Neural cell (in vitro differentiated cells): ENCODE results near the gene HOXC13. TPM values are rescaled to one million over a fixed set of nuclear protein-coding genes. Genes with fewer than 3 reads are reported as not detected.

Experiments
- H2AFZ ChIP-seq: fragments of 200-600, 300-800 bp; sonication (generic), shearing (Covaris generic); 2 replicates; pipeline ENCODE4 v1.6.0; 2014; ENCODE audit warnings: low read depth, mild to moderate bottlenecking, antibody characterized with exemption, low read length, moderate library complexity
- H3F3A ChIP-seq: fragments of 200-600 bp; shearing (Covaris generic); 2 replicates; pipeline ENCODE4 v1.6.1; 2016; ENCODE audit warnings: mild to moderate bottlenecking, moderate library complexity, mixed read lengths, antibody characterized with exemption, low read length; ENCODE audit not compliant: insufficient read depth, poor library complexity, severe bottlenecking
- H3K27ac ChIP-seq: fragments of 200-600, 300-800 bp; sonication (generic), shearing (Covaris generic); 2 replicates; pipeline ENCODE4 v1.5.1; 2014; ENCODE audit warnings: mild to moderate bottlenecking, low read length, moderate library complexity
- H3K27me3 ChIP-seq: fragments of 300-800, 200-600 bp; sonication (generic), shearing (Covaris generic); 2 replicates; pipeline ENCODE4 v1.6.0; 2014; ENCODE audit warnings: mild to moderate bottlenecking, low read depth, low read length, moderate library complexity; ENCODE audit not compliant: insufficient read depth
- H3K36me3 ChIP-seq: fragments of 300-800, 200-600 bp; sonication (generic), shearing (Covaris generic); 2 replicates; pipeline ENCODE4 v1.5.1; 2014; ENCODE audit warnings: mild to moderate bottlenecking, antibody characterized with exemption, low read length, moderate library complexity; ENCODE audit not compliant: insufficient read depth
- H3K4me2 ChIP-seq: fragments of 300-800, 200-600 bp; sonication (generic), shearing (Covaris generic); 2 replicates; pipeline ENCODE4 v1.6.0; 2014; ENCODE audit warnings: mild to moderate bottlenecking, low read length
- H3K4me3 ChIP-seq: fragments of 300-800, 200-600 bp; sonication (generic), shearing (Covaris generic); 2 replicates; pipeline ENCODE4 v1.5.1; 2014; ENCODE audit warnings: mild to moderate bottlenecking, low read length, moderate library complexity
- H3K79me2 ChIP-seq: fragments of 200-600 bp; shearing (Covaris generic); replicated peaks from 2 replicates; pipeline ENCODE4 v1.6.0; 2014; ENCODE audit warnings: mild to moderate bottlenecking, low read length, moderate library complexity; ENCODE audit not compliant: insufficient read depth
- H3K9ac ChIP-seq: fragments of 300-800, 200-600 bp; sonication (generic), shearing (Covaris generic); 2 replicates; pipeline ENCODE4 v1.6.1; 2016; ENCODE audit warnings: mild to moderate bottlenecking, low read length, mixed read lengths
- H3K9me2 ChIP-seq: fragments of 200-600 bp; shearing (Covaris generic); 2 replicates; pipeline ENCODE4 v1.6.1; 2016; ENCODE audit warnings: mild to moderate bottlenecking, low read length, mixed read lengths; ENCODE audit not compliant: insufficient read depth
- H3K9me3 ChIP-seq: fragments of 200-600, 300-800 bp; sonication (generic), shearing (Covaris generic); 2 replicates; pipeline ENCODE4 v1.6.1; 2016; ENCODE audit warnings: mild to moderate bottlenecking, mixed run types, low read length, moderate library complexity, mixed read lengths
- H4K20me1 ChIP-seq: fragments of 200-600 bp; shearing (Covaris generic); 2 replicates; pipeline ENCODE4 v1.6.1; 2016; ENCODE audit warnings: mild to moderate bottlenecking, mixed run types; ENCODE audit not compliant: insufficient read depth
- EP300 ChIP-seq: fragments of 450-650 bp; conservative IDR thresholded peaks from 2 replicates; pipeline ENCODE4 v1.6.1; 2014; ENCODE audit warnings: antibody characterized with exemption, mild to moderate bottlenecking, moderate library complexity; ENCODE audit not compliant: poor library complexity, severe bottlenecking
- EZH2 ChIP-seq: fragments of 200-600, 300-800 bp; shearing (Covaris generic), sonication (generic); IDR thresholded peaks from 2 replicates; pipeline ENCODE4 v1.6.1; 2014; ENCODE audit warnings: antibody characterized with exemption, low read length, borderline replicate concordance, mild to moderate bottlenecking; ENCODE audit not compliant: insufficient read depth, poor library complexity, severe bottlenecking
- MXI1 ChIP-seq: fragments of 450-650 bp; conservative IDR thresholded peaks from 2 replicates; pipeline ENCODE4 v1.6.1; 2014; ENCODE audit warnings: antibody characterized with exemption, mild to moderate bottlenecking; ENCODE audit not compliant: poor library complexity, severe bottlenecking
- POLR2AphosphoS5 ChIP-seq: IDR thresholded peaks from 2 replicates; pipeline ENCODE4 v1.6.1; 2012
- RAD21 ChIP-seq: fragments of 450-650 bp; conservative IDR thresholded peaks from 2 replicates; pipeline ENCODE4 v1.6.1; 2014; ENCODE audit warnings: antibody characterized with exemption, mild to moderate bottlenecking, moderate library complexity
- SMC3 ChIP-seq: fragments of 450-650 bp; conservative IDR thresholded peaks from 2 replicates; pipeline ENCODE4 v1.6.1; 2014; ENCODE audit warnings: antibody characterized with exemption, mild to moderate bottlenecking, moderate library complexity; ENCODE audit not compliant: poor library complexity
- TAF1 ChIP-seq: IDR thresholded peaks from 2 replicates; pipeline ENCODE4 v1.6.1; 2012; ENCODE audit warnings: low read depth
- polyA plus RNA-seq: library from polyadenylated mRNA; depleted of rRNA; stranded (reverse); fragments of >200 nt; gene quantifications from 2 replicates; pipeline ENCODE4 v1.2.3, GENCODE V29; 2014
- TF ChIP-seq, protein P1 (sequence below): IDR thresholded peaks from 2 replicates; pipeline ENCODE4 v1.6.1; 2012; ENCODE audit warnings: borderline replicate concordance
- TF ChIP-seq, protein P2 (sequence below): fragments of 450-650 bp; IDR thresholded peaks from 2 replicates; pipeline ENCODE4 v1.5.1; 2014; ENCODE audit warnings: antibody characterized with exemption, mild to moderate bottlenecking, moderate library complexity; ENCODE audit not compliant: poor library complexity, severe bottlenecking

HOXC13 gene
- polyA plus RNA-seq, 1 donor from 2014 or later: not detected

GRCh38 chr12:53963434-53964314, 25.0 kb downstream of the HOXC13 start:
- TF ChIP-seq SMC3: no peak
- TF ChIP-seq EP300: no peak
- TF ChIP-seq, protein P1, sequence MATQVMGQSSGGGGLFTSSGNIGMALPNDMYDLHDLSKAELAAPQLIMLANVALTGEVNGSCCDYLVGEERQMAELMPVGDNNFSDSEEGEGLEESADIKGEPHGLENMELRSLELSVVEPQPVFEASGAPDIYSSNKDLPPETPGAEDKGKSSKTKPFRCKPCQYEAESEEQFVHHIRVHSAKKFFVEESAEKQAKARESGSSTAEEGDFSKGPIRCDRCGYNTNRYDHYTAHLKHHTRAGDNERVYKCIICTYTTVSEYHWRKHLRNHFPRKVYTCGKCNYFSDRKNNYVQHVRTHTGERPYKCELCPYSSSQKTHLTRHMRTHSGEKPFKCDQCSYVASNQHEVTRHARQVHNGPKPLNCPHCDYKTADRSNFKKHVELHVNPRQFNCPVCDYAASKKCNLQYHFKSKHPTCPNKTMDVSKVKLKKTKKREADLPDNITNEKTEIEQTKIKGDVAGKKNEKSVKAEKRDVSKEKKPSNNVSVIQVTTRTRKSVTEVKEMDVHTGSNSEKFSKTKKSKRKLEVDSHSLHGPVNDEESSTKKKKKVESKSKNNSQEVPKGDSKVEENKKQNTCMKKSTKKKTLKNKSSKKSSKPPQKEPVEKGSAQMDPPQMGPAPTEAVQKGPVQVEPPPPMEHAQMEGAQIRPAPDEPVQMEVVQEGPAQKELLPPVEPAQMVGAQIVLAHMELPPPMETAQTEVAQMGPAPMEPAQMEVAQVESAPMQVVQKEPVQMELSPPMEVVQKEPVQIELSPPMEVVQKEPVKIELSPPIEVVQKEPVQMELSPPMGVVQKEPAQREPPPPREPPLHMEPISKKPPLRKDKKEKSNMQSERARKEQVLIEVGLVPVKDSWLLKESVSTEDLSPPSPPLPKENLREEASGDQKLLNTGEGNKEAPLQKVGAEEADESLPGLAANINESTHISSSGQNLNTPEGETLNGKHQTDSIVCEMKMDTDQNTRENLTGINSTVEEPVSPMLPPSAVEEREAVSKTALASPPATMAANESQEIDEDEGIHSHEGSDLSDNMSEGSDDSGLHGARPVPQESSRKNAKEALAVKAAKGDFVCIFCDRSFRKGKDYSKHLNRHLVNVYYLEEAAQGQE: no peak
- TF ChIP-seq MXI1: no peak
- no peak for TF ChIP-seq POLR2AphosphoS5
- TF ChIP-seq, protein P2, sequence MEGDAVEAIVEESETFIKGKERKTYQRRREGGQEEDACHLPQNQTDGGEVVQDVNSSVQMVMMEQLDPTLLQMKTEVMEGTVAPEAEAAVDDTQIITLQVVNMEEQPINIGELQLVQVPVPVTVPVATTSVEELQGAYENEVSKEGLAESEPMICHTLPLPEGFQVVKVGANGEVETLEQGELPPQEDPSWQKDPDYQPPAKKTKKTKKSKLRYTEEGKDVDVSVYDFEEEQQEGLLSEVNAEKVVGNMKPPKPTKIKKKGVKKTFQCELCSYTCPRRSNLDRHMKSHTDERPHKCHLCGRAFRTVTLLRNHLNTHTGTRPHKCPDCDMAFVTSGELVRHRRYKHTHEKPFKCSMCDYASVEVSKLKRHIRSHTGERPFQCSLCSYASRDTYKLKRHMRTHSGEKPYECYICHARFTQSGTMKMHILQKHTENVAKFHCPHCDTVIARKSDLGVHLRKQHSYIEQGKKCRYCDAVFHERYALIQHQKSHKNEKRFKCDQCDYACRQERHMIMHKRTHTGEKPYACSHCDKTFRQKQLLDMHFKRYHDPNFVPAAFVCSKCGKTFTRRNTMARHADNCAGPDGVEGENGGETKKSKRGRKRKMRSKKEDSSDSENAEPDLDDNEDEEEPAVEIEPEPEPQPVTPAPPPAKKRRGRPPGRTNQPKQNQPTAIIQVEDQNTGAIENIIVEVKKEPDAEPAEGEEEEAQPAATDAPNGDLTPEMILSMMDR: no peak
- no peak for TF ChIP-seq TAF1
- no peak for TF ChIP-seq RAD21
- no peak for TF ChIP-seq EZH2
- H3K79me2 ChIP-seq: no peaks in the 10 kb centered on the region
- H3K27ac ChIP-seq: no peak overlapping the region
- no peaks in the 10 kb centered on the region for H3K9me2 ChIP-seq
- H2AFZ ChIP-seq: no peak overlapping the region
- no peaks in the 10 kb centered on the region for H4K20me1 ChIP-seq
- H3F3A ChIP-seq: no peaks in the 10 kb centered on the region
- H3K9me3 ChIP-seq: no peaks in the 10 kb centered on the region
- H3K4me3 ChIP-seq: no peak overlapping the region
- no peaks in the 10 kb centered on the region for H3K36me3 ChIP-seq
- peaks cover 100% of the 10 kb centered on the region for H3K27me3 ChIP-seq
- H3K4me2 ChIP-seq: no peak overlapping the region
- H3K9ac ChIP-seq: no peak overlapping the region

DNA sequence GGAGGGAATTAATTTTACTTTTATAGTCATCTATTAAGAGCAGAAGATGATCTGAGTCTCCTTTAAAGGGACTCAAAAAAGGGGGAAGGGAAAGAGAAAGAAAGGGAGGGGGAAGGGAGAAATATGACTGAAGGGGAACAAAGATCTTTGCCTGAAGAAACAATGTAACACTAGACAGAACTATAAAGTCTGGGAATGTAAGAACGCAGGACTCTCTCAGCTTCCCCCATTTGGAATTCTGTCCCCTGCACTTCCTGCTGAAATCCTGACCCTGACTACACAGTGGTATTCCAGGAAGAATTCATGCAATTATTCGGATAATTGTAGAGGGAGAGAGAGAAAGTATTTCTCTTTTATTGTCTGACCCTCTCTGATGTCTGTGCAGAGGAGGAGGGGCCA, 25.7 kb downstream of the HOXC13 start:
- H3K4me2 ChIP-seq: no peak overlapping the region
- no peak overlapping the region for H3K27ac ChIP-seq
- H3F3A ChIP-seq: no peaks in the 10 kb centered on the region
- no peak overlapping the region for H3K4me3 ChIP-seq
- no peaks in the 10 kb centered on the region for H3K36me3 ChIP-seq
- no peaks in the 10 kb centered on the region for H3K79me2 ChIP-seq
- TF ChIP-seq SMC3: no peak
- no peak for TF ChIP-seq EZH2
- TF ChIP-seq TAF1: no peak
- no peak for TF ChIP-seq MXI1
- TF ChIP-seq RAD21: no peak
- TF ChIP-seq, protein P2: no peak
- TF ChIP-seq EP300: no peak
- TF ChIP-seq, protein P1: no peak
- no peak for TF ChIP-seq POLR2AphosphoS5
- no peak overlapping the region for H3K9ac ChIP-seq
- no peak overlapping the region for H2AFZ ChIP-seq
- no peaks in the 10 kb centered on the region for H3K9me3 ChIP-seq
- H3K27me3 ChIP-seq: peaks cover 100% of the 10 kb centered on the region
- H4K20me1 ChIP-seq: no peaks in the 10 kb centered on the region
- no peaks in the 10 kb centered on the region for H3K9me2 ChIP-seq
